ENCODE results near the gene MRLN.

The MRLN gene

GRCh38 chr10:59709395-59710125, 43.7 kb downstream of the MRLN start, which contains the start of gene SLC16A9:
Gene SLC16A9, minus strand, starts transcription at chr10:59709850. Its CDS starts 25,559 bp downstream, at chr10:59684291.
- Histone ChIP-seq H3K9me3 (ENCODE audit: severe bottlenecking) (no peaks in the 10 kb centered on the region), H3K4me3 (ENCODE audit: low read depth, low read length) (peak within 1 kb of the TSS; percentile 84), H3K27ac (peak within 1 kb of the TSS; percentile 87), H3K27me3 (ENCODE audit: insufficient read depth, low read depth, severe bottlenecking) (no peaks in the 10 kb centered on the region), H3K36me3 (peaks cover 3% of the 10 kb centered on the region; the same call in 1 of the 2 replicates)
- peak; percentile 92 for DNase-seq
- TF ChIP-seq CTCF (IDR thresholded peaks at IDR 0.05; ENCODE audit: low read depth, low read length): peak; percentile 62

- no peak for TF ChIP-seq CTCF (IDR thresholded peaks at IDR 0.05; ENCODE audit: low read depth, low read length)
- no peaks in the 10 kb centered on the region for H3K27me3 ChIP-seq (ENCODE audit: insufficient read depth, low read depth, severe bottlenecking)
- peak; percentile 53 for DNase-seq
- peaks cover 4% of the 10 kb centered on the region; the same call in 1 of the 2 replicates for H3K36me3 ChIP-seq
- H3K27ac ChIP-seq: peak overlapping the region; percentile 87
- no peaks in the 10 kb centered on the region for H3K9me3 ChIP-seq (ENCODE audit: severe bottlenecking)
- peak overlapping the region; percentile 84 for H3K4me3 ChIP-seq (ENCODE audit: low read depth, low read length)
Measured at GRCh38 chr10:59708816-59709394, 44.4 kb downstream of the MRLN start.

GRCh38 chr10:59706851-59707797, 46.1 kb downstream of the MRLN start:
- H3K4me3 ChIP-seq (ENCODE audit: low read depth, low read length): no peak overlapping the region
- H3K9me3 ChIP-seq (ENCODE audit: severe bottlenecking): no peaks in the 10 kb centered on the region
- H3K36me3 ChIP-seq: peaks cover 7% of the 10 kb centered on the region
- H3K27me3 ChIP-seq (ENCODE audit: insufficient read depth, low read depth, severe bottlenecking): no peaks in the 10 kb centered on the region
- no peak overlapping the region for H3K27ac ChIP-seq
- no peak for TF ChIP-seq CTCF (IDR thresholded peaks at IDR 0.05; ENCODE audit: low read depth, low read length)
- DNase-seq: no peak

- Histone ChIP-seq H3K4me3 (ENCODE audit: low read depth, low read length) (no peak overlapping the region), H3K36me3 (peaks cover 14% of the 10 kb centered on the region), H3K27ac (no peak overlapping the region), H3K27me3 (ENCODE audit: insufficient read depth, low read depth, severe bottlenecking) (no peaks in the 10 kb centered on the region), H3K9me3 (ENCODE audit: severe bottlenecking) (no peaks in the 10 kb centered on the region)
- TF ChIP-seq CTCF (IDR thresholded peaks at IDR 0.05; ENCODE audit: low read depth, low read length): no peak
- DNase-seq: no peak
Measured at GRCh38 chr10:59705931-59706330, 47.3 kb downstream of the MRLN start.

- no peaks in the 10 kb centered on the region for H3K27me3 ChIP-seq (ENCODE audit: insufficient read depth, low read depth, severe bottlenecking)
- peaks cover 14% of the 10 kb centered on the region for H3K36me3 ChIP-seq
- H3K27ac ChIP-seq: no peak overlapping the region
- no peak for TF ChIP-seq CTCF (IDR thresholded peaks at IDR 0.05; ENCODE audit: low read depth, low read length)
- DNase-seq: no peak
- no peak overlapping the region for H3K4me3 ChIP-seq (ENCODE audit: low read depth, low read length)
- H3K9me3 ChIP-seq (ENCODE audit: severe bottlenecking): no peaks in the 10 kb centered on the region
Measured at GRCh38 chr10:59704630-59705029, 48.6 kb downstream of the MRLN start.
